GM12878 (cell line): ENCODE measurements around the gene ZMYND11.

Source experiments
- CTCF ChIP-seq, 3 experiments: IDR thresholded peaks in 2 of 3; conservative IDR thresholded peaks in 1 of 3; 2 replicates each; pipeline ENCODE4 v1.5.1; 2011; ENCODE audit warnings: low read depth in 3 of 3, low read length in 3 of 3, mild to moderate bottlenecking in 3 of 3, control low read depth in 2 of 3, moderate library complexity in 2 of 3, inconsistent platforms in 1 of 3, mixed read lengths in 1 of 3; ENCODE audit not compliant: control insufficient read depth in 2 of 3, insufficient read depth in 1 of 3; ENCODE audit errors: extremely low read depth in 1 of 3
- HDAC2 ChIP-seq: fragments of 200-600 bp; sonication (generic); IDR thresholded peaks from 2 replicates; pipeline ENCODE4 v1.6.1; 2017
- SRF ChIP-seq, 2 experiments: IDR thresholded peaks; 2 replicates each; pipeline ENCODE4 v1.6.1; 2011; ENCODE audit warnings: low read depth in 2 of 2, low read length in 2 of 2, mild to moderate bottlenecking in 1 of 2, moderate library complexity in 1 of 2

GRCh38 chr10:241966-242643 is 106.8 kb downstream of the ZMYND11 start:
- no peak for TF ChIP-seq CTCF (IDR thresholded peaks at IDR 0.05 in 2 of 3, conservative IDR thresholded peaks at IDR 0.05 in 1 of 3; ENCODE audit: control insufficient read depth in 2 of 3, extremely low read depth in 1 of 3, insufficient read depth in 1 of 3, low read depth in 3 of 3, low read length in 3 of 3)
- TF ChIP-seq HDAC2 = no peak
- no peak for TF ChIP-seq SRF (IDR thresholded peaks at IDR 0.05; ENCODE audit: low read depth in 2 of 2, low read length in 2 of 2)
